ENCODE measurements around the gene TAF5L. TPM values are rescaled to one million over a fixed set of nuclear protein-coding genes. Genes with fewer than 3 reads are reported as not detected.
"Not testable (repeated sequence)": the region's sequence is repeated elsewhere in the genome, so short reads cannot be mapped to it uniquely, and the experiment has no call there.

Gene TAF5L
- total RNA-seq, 1 donor from 2014 or later = 8.5 TPM

DNA sequence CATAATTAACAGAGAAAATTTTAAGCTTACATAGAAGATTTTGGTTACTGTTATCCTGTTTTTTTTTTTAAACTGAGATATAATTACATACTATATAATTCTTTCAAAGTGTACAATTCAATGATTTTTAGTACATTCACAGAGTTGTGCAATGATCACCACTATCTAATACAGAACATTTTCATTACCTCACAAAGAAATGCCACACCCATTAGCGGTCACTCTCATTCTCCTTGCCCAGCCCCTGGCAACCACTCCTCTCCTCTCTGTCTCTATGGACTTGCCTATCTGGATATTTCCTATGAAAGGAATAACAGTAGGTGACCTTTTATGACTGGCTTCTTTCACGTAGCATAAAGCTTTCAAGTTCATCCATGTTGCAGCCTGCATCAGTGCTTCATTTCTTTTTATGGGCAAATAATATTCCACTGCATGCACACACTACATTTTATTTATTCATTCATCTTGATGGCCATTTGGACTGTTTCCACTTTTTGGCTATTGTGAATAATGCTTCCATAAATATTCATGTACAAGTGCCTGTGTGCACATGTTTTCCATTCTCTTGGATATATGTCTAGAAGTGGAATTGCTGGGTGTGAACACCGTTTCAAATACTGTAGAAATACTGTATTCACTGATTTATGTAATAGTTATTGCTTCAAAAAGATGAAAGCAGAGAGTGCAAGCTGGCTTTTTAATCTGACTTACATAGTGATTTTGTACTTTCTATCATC is 26.5 kb downstream of the TAF5L start:
- Mint-ChIP-seq H3K4me1 (no peaks in the 10 kb centered on the region), H3K27me3 (ENCODE audit: insufficient read depth, low read depth) (no peaks in the 10 kb centered on the region), H3K36me3 (peaks cover 24% of the 10 kb centered on the region), H3K27ac (no peak overlapping the region), H3K9me3 (no peaks in the 10 kb centered on the region), H3K4me3 (no peak overlapping the region)
- H3K9ac ChIP-seq = no peak overlapping the region
- TF ChIP-seq EZH2 (IDR thresholded peaks at IDR 0.05) = no peak
- no peak for TF ChIP-seq EZH2phosphoT487 (IDR thresholded peaks at IDR 0.05)
- no peak for TF ChIP-seq CTCF (IDR thresholded peaks at IDR 0.05)
- no peak overlapping the region for H3K4me2 ChIP-seq
- H3K4me3 ChIP-seq = no peak overlapping the region
- no peaks in the 10 kb centered on the region for H3F3A ChIP-seq (ENCODE audit: low read depth)
- H3K9me3 ChIP-seq (ENCODE audit: low read depth) = no peaks in the 10 kb centered on the region
- H3K27me3 ChIP-seq = no peaks in the 10 kb centered on the region
- H3K27ac ChIP-seq = no peak overlapping the region
- no peak overlapping the region for H2AFZ ChIP-seq (replicated peaks)
- DNase-seq (ENCODE audit: low spot score) = no peak
- peaks cover 7% of the 10 kb centered on the region for H3K36me3 ChIP-seq
- no peaks in the 10 kb centered on the region for H3K79me2 ChIP-seq (ENCODE audit: low read depth)
- H4K20me1 ChIP-seq (ENCODE audit: low read depth) = no peaks in the 10 kb centered on the region
- H3K4me1 ChIP-seq = no peaks in the 10 kb centered on the region

GRCh38 chr1:229597877-229598276 is 28.0 kb downstream of the TAF5L start:
- Histone ChIP-seq H3K27ac (no peak overlapping the region), H3K4me2 (no peak overlapping the region), H3K9me3 (ENCODE audit: low read depth) (no peaks in the 10 kb centered on the region), H3F3A (ENCODE audit: low read depth) (no peaks in the 10 kb centered on the region), H3K79me2 (ENCODE audit: low read depth) (no peaks in the 10 kb centered on the region), H3K4me3 (no peak overlapping the region), H3K4me1 (no peaks in the 10 kb centered on the region), H3K9ac (no peak overlapping the region), H4K20me1 (ENCODE audit: low read depth) (no peaks in the 10 kb centered on the region), H2AFZ (replicated peaks) (no peak overlapping the region), H3K27me3 (no peaks in the 10 kb centered on the region), H3K36me3 (peaks cover 7% of the 10 kb centered on the region)
- no peaks in the 10 kb centered on the region for H3K27me3 Mint-ChIP-seq (ENCODE audit: insufficient read depth, low read depth)
- DNase-seq (ENCODE audit: low spot score) = no peak
- TF ChIP-seq CTCF (IDR thresholded peaks at IDR 0.05) = no peak
- TF ChIP-seq EZH2 (IDR thresholded peaks at IDR 0.05) = no peak
- no peak for TF ChIP-seq EZH2phosphoT487 (IDR thresholded peaks at IDR 0.05)
- peaks cover 32% of the 10 kb centered on the region for H3K36me3 Mint-ChIP-seq
- no peaks in the 10 kb centered on the region for H3K9me3 Mint-ChIP-seq
- no peak overlapping the region for H3K27ac Mint-ChIP-seq
- H3K4me3 Mint-ChIP-seq = no peak overlapping the region
- no peaks in the 10 kb centered on the region for H3K4me1 Mint-ChIP-seq

- no peaks in the 10 kb centered on the region for H4K20me1 ChIP-seq (ENCODE audit: low read depth)
- TF ChIP-seq EZH2phosphoT487 (IDR thresholded peaks at IDR 0.05) (no peak), CTCF (IDR thresholded peaks at IDR 0.05) (no peak), EZH2 (IDR thresholded peaks at IDR 0.05) (no peak)
- H2AFZ ChIP-seq (replicated peaks) = no peak overlapping the region
- no peak overlapping the region for H3K4me3 ChIP-seq
- no peaks in the 10 kb centered on the region for H3F3A ChIP-seq (ENCODE audit: low read depth)
- Mint-ChIP-seq H3K4me3 (no peak overlapping the region), H3K4me1 (no peaks in the 10 kb centered on the region), H3K36me3 (peaks cover 27% of the 10 kb centered on the region), H3K27me3 (ENCODE audit: insufficient read depth, low read depth) (no peaks in the 10 kb centered on the region), H3K27ac (no peak overlapping the region), H3K9me3 (no peaks in the 10 kb centered on the region)
- peaks cover 7% of the 10 kb centered on the region for H3K36me3 ChIP-seq
- H3K9me3 ChIP-seq (ENCODE audit: low read depth) = no peaks in the 10 kb centered on the region
- DNase-seq (ENCODE audit: low spot score) = no peak
- no peak overlapping the region for H3K4me2 ChIP-seq
- H3K79me2 ChIP-seq (ENCODE audit: low read depth) = no peaks in the 10 kb centered on the region
- no peaks in the 10 kb centered on the region for H3K4me1 ChIP-seq
- no peak overlapping the region for H3K27ac ChIP-seq
- no peak overlapping the region for H3K9ac ChIP-seq
- no peaks in the 10 kb centered on the region for H3K27me3 ChIP-seq
Observed at GRCh38 chr1:229596925-229597699, 28.8 kb downstream of the TAF5L start.

GRCh38 chr1:229595876-229596275 is 30.0 kb downstream of the TAF5L start:
- not testable (repeated sequence) for H3K9me3 ChIP-seq (ENCODE audit: low read depth); H3K36me3 ChIP-seq; H3K27ac ChIP-seq; H3K9ac ChIP-seq; H3K4me1 ChIP-seq; H4K20me1 ChIP-seq (ENCODE audit: low read depth); H3K79me2 ChIP-seq (ENCODE audit: low read depth); H3K4me1 Mint-ChIP-seq; H3K4me3 ChIP-seq; DNase-seq (ENCODE audit: low spot score); H2AFZ ChIP-seq (replicated peaks); H3K4me3 Mint-ChIP-seq; H3K27me3 Mint-ChIP-seq (ENCODE audit: insufficient read depth, low read depth); H3F3A ChIP-seq (ENCODE audit: low read depth); H3K9me3 Mint-ChIP-seq; H3K4me2 ChIP-seq; H3K27ac Mint-ChIP-seq; H3K27me3 ChIP-seq
- H3K36me3 Mint-ChIP-seq = peaks cover 22% of the 10 kb centered on the region
